HG02623 (cell line): ENCODE data around the gene NGFR.

Source experiments
- ATAC-seq: cut with Tn5 transposase; IDR thresholded peaks from one replicate; pipeline ENCODE4 v1.9.1; 2021; ENCODE audit warnings: moderate library complexity; ENCODE audit not compliant: unreplicated experiment

NGFR gene

GRCh38 chr17:49494986-49495841, at the start of gene NGFR:
Gene NGFR, plus strand, starts transcription at chr17:49495293. Its CDS starts 125 bp downstream, at chr17:49495418.
- ATAC-seq, result peak; percentile 57

DNA sequence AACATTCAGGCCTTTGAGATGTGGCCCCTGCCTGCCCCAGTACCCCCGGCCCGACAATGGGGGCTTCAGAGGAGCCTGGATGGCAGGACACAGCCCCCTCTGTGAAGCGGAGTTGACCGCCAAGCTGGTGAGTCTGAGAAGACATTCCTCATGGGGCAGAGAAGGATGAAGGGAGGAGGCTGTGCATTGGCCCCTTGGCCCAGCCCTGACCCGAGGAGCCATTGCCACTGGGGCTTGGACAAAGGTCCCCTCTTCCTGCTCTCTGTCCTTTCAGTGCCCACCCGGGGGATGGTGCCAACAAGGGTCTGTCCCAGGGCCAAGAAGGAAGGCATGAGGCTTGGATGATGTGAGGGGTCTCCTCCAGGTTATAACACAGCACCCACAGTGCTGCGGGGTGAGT, 49.5 kb upstream of the NGFR start:
- no peak for ATAC-seq

DNA sequence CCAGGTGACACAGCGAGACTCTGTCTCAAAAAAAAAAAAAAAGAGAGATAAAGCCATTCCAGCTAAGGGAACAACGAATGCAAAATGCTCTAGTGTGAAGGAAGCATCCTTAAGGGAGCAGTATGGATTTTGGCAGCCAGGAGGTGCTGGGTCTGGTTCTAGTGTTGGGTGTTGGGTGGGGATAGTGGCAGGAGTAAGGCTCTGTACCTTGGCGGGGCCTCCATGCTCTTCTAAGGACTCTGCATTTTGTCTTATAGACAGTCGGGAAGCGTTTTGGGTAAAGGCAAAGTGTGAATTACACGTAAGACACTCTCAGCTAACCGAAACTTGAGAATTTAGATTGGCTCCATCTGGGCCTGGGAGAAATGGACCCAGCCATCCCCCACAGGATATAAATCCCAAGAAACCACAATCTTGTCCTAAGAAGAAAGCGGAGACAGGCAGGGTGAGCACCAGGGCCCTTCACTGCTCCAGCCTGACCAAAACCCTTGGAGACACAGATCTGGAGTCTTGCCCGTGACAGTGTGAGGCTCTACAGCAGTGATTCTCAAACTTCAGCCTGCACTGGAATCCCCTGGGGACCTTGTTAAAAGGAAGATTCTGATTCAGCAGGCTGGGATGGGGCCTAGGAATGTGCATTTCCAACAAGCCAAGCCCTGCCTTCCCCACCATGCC, 47.3 kb upstream of the NGFR start:
- ATAC-seq, result no peak

- no peak for ATAC-seq
Observed at GRCh38 chr17:49450181-49450580, 44.9 kb upstream of the NGFR start.

- no peak for ATAC-seq
Observed at GRCh38 chr17:49450735-49451134, 44.4 kb upstream of the NGFR start.

DNA sequence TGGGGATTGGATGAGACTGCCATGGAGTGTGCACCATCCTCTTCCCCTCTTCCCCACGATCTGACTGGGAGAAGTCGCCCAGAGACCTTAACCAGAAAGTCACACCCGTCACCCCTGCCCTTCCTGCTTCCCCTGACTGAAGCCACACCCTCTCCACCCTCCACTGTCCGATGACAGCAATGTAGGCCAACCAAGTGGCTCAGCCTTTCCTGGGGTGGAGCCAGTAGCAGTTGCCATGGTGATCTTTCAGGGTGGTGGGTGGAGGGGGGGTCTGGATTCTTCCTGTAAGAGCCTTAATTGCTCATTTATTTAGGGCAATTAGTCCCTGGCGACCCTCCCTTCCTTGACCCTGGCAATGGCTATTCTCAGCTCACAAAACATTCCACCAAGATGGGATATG, 42.9 kb upstream of the NGFR start:
- ATAC-seq, result no peak

DNA sequence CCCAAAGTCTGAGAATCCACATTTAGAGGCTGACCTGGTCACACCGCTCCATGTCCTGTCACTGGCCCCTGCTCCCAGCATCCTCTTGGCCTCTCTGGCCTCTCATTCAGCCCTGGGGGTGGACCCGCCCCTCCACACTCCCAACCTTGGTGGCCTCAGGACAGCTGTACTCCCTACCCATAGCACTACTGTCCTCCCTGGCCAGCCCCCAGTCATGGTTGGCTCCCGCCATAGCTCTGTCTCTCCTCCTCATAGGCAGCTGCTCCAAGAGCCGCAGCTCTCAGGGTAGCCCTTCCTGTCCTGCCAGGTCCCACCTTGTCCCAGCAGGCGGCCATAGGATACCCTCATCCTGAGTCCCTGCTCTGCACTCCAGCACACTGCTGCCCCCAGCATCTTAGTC, 42.4 kb upstream of the NGFR start:
- ATAC-seq, result no peak

DNA sequence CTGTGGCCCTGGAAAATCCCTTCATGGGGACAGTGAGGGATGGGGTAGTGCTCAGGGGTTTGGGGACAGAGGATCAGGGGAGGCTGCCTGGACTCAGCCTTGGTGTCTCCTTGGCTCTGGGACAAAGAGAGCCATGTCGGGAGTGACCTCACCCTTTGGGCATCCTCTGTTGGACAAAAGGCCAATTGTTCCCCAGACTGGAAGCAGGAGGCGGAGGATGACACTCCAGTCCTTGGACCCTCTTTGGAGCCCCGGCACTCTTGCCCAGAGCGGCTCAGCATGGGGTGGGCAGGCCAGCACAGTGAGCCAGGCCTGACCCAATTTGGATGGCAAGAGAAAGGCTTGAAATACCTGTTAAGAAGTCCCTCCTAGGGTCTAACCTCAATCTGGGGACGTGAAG, 41.0 kb upstream of the NGFR start:
- no peak for ATAC-seq

GRCh38 chr17:49455272-49455861, 39.7 kb upstream of the NGFR start:
- no peak for ATAC-seq

- no peak for ATAC-seq
Observed at GRCh38 chr17:49456183-49456965, 38.7 kb upstream of the NGFR start.

GRCh38 chr17:49457564-49458535, 37.2 kb upstream of the NGFR start:
- ATAC-seq, result no peak

GRCh38 chr17:49459401-49459984, 35.6 kb upstream of the NGFR start:
- no peak for ATAC-seq

DNA sequence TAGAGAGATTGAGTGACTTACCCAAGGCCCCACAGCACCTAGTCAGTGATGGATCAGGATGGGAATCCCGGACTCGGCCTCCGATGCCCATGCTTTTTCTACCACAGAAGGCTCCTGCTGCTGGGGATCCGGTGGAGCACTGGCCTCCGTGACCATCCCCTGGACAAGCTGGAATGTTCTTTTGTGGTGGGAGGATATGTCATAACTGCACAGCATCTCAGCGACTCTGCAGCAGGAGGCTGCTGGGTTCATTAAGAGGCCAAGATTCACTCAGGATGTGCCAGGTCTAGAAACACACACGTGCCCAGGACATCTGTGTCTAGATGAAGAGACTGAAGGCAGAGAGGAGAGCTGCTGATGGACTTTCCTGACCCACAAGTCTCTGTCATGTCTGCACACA, 34.7 kb upstream of the NGFR start:
- ATAC-seq, result no peak

- no peak for ATAC-seq
Observed at GRCh38 chr17:49461580-49461979, 33.5 kb upstream of the NGFR start.

DNA sequence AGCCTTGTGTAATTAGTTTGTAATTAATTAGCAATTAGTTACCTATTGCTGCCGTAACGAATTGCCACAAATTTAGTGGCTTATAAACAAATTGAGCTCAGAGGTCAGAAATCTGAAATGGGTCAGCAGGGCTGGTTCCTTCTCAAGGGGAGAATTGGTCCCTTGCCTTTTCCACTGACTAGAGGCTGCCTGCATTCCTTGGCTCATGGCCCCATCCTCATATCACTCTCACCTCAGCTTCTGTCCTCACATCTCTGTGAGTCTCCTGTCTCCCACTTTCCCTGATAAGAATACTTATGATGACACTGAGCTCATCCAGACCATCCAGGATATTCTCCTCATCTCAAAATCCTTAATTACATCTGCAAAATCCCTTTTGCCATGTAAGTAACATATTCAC, 31.0 kb upstream of the NGFR start:
- ATAC-seq, result no peak

- ATAC-seq, result no peak
Observed at GRCh38 chr17:49465331-49465903, 29.7 kb upstream of the NGFR start.

GRCh38 chr17:49466436-49466835, 28.7 kb upstream of the NGFR start:
- no peak for ATAC-seq

GRCh38 chr17:49467175-49467574, 27.9 kb upstream of the NGFR start:
- ATAC-seq, result no peak

GRCh38 chr17:49468811-49469385, 26.2 kb upstream of the NGFR start:
- no peak for ATAC-seq
